Osteoblast (primary cell): ENCODE measurements around the gene DGKB. TPM values are rescaled to one million over a fixed set of nuclear protein-coding genes. Genes with fewer than 3 reads are reported as not detected.

Experiments used
- DNase-seq: peaks from one replicate; pipeline ENCODE4 v3.0.0; 2011; ENCODE audit warnings: low spot score, mixed read lengths; ENCODE audit not compliant: insufficient read length; ENCODE audit errors: missing footprints
- H2AFZ ChIP-seq: 2 replicates; pipeline ENCODE4 v1.6.0; 2011; ENCODE audit warnings: mild to moderate bottlenecking, low read length
- H3K27ac ChIP-seq: 2 replicates; pipeline ENCODE4 v1.5.1; 2011; ENCODE audit warnings: mild to moderate bottlenecking, low read depth, low read length, moderate library complexity
- H3K27me3 ChIP-seq: 2 replicates; pipeline ENCODE4 v1.6.0; 2012; ENCODE audit warnings: mild to moderate bottlenecking, control low read depth, inconsistent platforms, low read length, moderate library complexity; ENCODE audit not compliant: insufficient read depth
- H3K36me3 ChIP-seq: 2 replicates; pipeline ENCODE4 v1.5.1; 2011; ENCODE audit warnings: mild to moderate bottlenecking, low read length, control low read depth, moderate library complexity; ENCODE audit not compliant: insufficient read depth
- H3K4me1 ChIP-seq: 2 replicates; pipeline ENCODE4 v1.5.1; 2011; ENCODE audit warnings: mild to moderate bottlenecking, low read length, control low read depth, moderate library complexity; ENCODE audit not compliant: insufficient read depth
- H3K4me2 ChIP-seq: 2 replicates; pipeline ENCODE4 v1.6.0; 2011; ENCODE audit warnings: mild to moderate bottlenecking, low read length; ENCODE audit not compliant: insufficient read depth
- H3K4me3 ChIP-seq: fragments of 200-600 bp; sonication (generic); 3 replicates; pipeline ENCODE4 v1.5.1; 2012; ENCODE audit warnings: mild to moderate bottlenecking, low read length, inconsistent platforms; ENCODE audit not compliant: insufficient read depth
- H3K79me2 ChIP-seq: 2 replicates; pipeline ENCODE4 v1.6.0; 2012; ENCODE audit warnings: mild to moderate bottlenecking, low read length, control low read depth, inconsistent platforms; ENCODE audit not compliant: insufficient read depth
- H3K9me3 ChIP-seq: 2 replicates; pipeline ENCODE4 v1.5.1; 2011; ENCODE audit warnings: low read depth, low read length, control low read depth
- H4K20me1 ChIP-seq: 2 replicates; pipeline ENCODE4 v1.6.0; 2012; ENCODE audit warnings: mild to moderate bottlenecking, low read length, control low read depth; ENCODE audit not compliant: insufficient read depth
- CTCF ChIP-seq: IDR thresholded peaks from 2 replicates; pipeline ENCODE4 v1.5.1; 2011; ENCODE audit warnings: mild to moderate bottlenecking, low read depth, low read length, moderate library complexity; ENCODE audit errors: extremely low read depth
- total RNA-seq: library from RNA; depleted of rRNA; stranded (reverse); fragments of >200 nt; gene quantifications from 2 replicates; pipeline ENCODE4 v1.2.3, GENCODE V29; 2012

DGKB gene
- total RNA-seq, 1 donor: 1.1 TPM

- Histone ChIP-seq H3K27me3 (no peaks in the 10 kb centered on the region), H3K79me2 (no peaks in the 10 kb centered on the region), H4K20me1 (no peaks in the 10 kb centered on the region), H3K9me3 (no peaks in the 10 kb centered on the region), H3K4me2 (no peak overlapping the region), H3K36me3 (no peaks in the 10 kb centered on the region), H3K27ac (no peak overlapping the region), H2AFZ (no peak overlapping the region), H3K4me1 (peaks cover 10% of the 10 kb centered on the region), H3K4me3 (no peak overlapping the region)
- DNase-seq: no peak
- no peak for TF ChIP-seq CTCF
These were observed 303.6 kb downstream of the DGKB start for GRCh38 chr7:14598978-14599377.

- H3K9me3 ChIP-seq: no peaks in the 10 kb centered on the region
- peaks cover 10% of the 10 kb centered on the region for H3K4me1 ChIP-seq
- H3K27ac ChIP-seq: no peak overlapping the region
- DNase-seq: no peak
- no peaks in the 10 kb centered on the region for H3K36me3 ChIP-seq
- no peaks in the 10 kb centered on the region for H3K27me3 ChIP-seq
- no peak overlapping the region for H2AFZ ChIP-seq
- no peak overlapping the region for H3K4me3 ChIP-seq
- H3K4me2 ChIP-seq: peak overlapping the region; percentile 23
- no peak for TF ChIP-seq CTCF
- no peaks in the 10 kb centered on the region for H4K20me1 ChIP-seq
- H3K79me2 ChIP-seq: no peaks in the 10 kb centered on the region
These were observed 306.1 kb downstream of the DGKB start for GRCh38 chr7:14596421-14596820.

- H4K20me1 ChIP-seq: no peaks in the 10 kb centered on the region
- DNase-seq: no peak
These were observed 312.3 kb downstream of the DGKB start for GRCh38 chr7:14590206-14590605.

GRCh38 chr7:14585232-14585631 lies 317.3 kb downstream of the DGKB start:
- Histone ChIP-seq H3K27me3 (no peaks in the 10 kb centered on the region), H3K27ac (no peak overlapping the region), H2AFZ (no peak overlapping the region), H4K20me1 (no peaks in the 10 kb centered on the region), H3K9me3 (peaks cover 3% of the 10 kb centered on the region), H3K36me3 (no peaks in the 10 kb centered on the region), H3K4me3 (no peak overlapping the region), H3K4me1 (no peaks in the 10 kb centered on the region), H3K4me2 (no peak overlapping the region), H3K79me2 (no peaks in the 10 kb centered on the region)
- TF ChIP-seq CTCF: no peak
- DNase-seq: no peak

More at GRCh38 chr7:14590206-14590605, 312.3 kb downstream of the DGKB start:
- H3K79me2 ChIP-seq: no peaks in the 10 kb centered on the region
- H3K27ac ChIP-seq: no peak overlapping the region
- no peaks in the 10 kb centered on the region for H3K4me1 ChIP-seq
- no peak for TF ChIP-seq CTCF
- H3K9me3 ChIP-seq: peaks cover 3% of the 10 kb centered on the region
- H3K4me2 ChIP-seq: no peak overlapping the region
- no peaks in the 10 kb centered on the region for H3K27me3 ChIP-seq
- H3K4me3 ChIP-seq: no peak overlapping the region
- H2AFZ ChIP-seq: no peak overlapping the region
- no peaks in the 10 kb centered on the region for H3K36me3 ChIP-seq
